ENCODE data around the gene ATG7.

The ATG7 gene

DNA sequence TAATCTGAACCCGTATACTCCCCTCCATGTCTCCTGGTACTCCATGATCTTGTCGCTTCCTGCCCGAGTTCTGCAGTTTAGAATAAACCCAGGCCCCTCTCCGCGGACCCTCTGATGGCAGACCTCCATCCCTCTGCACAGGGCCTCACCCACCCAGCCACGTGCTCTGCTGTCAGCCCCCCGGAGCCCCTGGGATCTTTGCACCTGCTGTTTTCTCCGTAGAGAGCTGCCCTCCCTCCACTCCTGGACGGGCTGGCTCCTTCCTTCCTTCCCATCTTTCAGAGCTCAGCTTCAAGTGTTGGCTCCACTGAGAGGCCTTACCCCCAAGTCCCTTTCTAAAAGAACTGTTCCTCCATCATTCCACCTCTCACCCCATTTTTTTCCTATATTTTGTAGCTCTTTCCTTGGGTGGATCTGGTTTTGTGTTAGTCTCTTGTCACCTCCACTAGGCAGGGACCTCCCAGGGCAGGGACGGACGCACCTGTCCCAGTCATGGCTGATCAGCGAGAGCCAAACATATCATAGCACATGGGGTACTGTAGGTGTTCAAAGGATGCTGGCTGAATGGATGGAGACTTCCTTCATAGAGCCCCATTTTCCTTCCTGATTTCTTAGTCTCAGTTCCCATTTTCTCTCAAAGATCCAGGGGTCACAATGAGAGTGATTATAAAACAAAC, 264.9 kb downstream of the ATG7 start:
- DNase-seq (ENCODE audit: low read depth in 2 of 2): no peak

- DNase-seq (ENCODE audit: low read depth in 2 of 2): no peak
These were observed 266.4 kb downstream of the ATG7 start for GRCh38 chr3:11538581-11538980.

DNA sequence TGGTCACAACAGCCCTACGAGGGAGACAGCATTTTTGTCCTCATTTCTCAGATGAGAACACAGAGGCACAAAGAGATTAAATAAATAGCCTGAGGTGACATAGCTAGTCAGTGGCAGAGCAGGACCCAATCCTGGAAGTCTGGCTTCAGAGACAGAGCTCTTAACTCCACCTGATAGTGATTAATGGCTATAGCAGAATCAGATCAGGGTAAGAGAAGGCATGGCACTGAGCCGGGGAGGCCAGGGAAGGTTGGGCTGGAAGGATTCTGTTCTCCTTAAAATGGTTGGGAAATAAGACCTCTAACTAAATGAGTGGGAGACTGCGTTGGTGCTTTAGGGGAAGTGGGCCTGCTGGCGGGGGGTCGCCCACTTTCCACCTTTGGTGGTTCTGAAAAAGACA, 267.0 kb downstream of the ATG7 start:
- DNase-seq (ENCODE audit: low read depth in 2 of 2): no peak

DNA sequence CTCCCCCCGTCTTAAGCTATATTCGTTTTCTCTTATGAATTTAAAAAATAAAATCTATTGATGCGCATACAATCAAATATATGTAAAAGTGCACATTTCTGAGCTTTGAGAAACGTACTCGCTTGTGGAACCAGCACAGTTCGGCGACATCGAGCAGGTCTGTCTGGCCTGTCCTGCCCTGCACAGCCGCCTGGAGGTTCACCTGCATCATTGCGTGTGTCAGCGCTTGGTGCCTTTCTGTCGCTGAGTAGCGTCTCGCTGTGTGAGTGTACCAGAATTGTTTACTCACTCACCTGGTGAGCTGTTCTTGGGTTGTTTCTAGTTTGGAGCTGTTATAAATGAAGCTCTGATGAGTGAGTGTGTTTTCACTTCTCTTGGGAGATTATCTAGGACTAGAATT, 267.5 kb downstream of the ATG7 start:
- DNase-seq (ENCODE audit: low read depth in 2 of 2): no peak

GRCh38 chr3:11541321-11542303, 269.4 kb downstream of the ATG7 start:
- no peak for DNase-seq (ENCODE audit: low read depth in 2 of 2)

GRCh38 chr3:11542551-11542950, 270.4 kb downstream of the ATG7 start:
- DNase-seq (ENCODE audit: low read depth in 2 of 2): no peak

GRCh38 chr3:11543141-11543947, 271.1 kb downstream of the ATG7 start:
- no peak for DNase-seq (ENCODE audit: low read depth in 2 of 2)

GRCh38 chr3:11543948-11544387, 271.8 kb downstream of the ATG7 start:
- DNase-seq (ENCODE audit: low read depth in 2 of 2): no peak

GRCh38 chr3:11544412-11545181, 272.4 kb downstream of the ATG7 start:
- DNase-seq (ENCODE audit: low read depth in 2 of 2): no peak

DNA sequence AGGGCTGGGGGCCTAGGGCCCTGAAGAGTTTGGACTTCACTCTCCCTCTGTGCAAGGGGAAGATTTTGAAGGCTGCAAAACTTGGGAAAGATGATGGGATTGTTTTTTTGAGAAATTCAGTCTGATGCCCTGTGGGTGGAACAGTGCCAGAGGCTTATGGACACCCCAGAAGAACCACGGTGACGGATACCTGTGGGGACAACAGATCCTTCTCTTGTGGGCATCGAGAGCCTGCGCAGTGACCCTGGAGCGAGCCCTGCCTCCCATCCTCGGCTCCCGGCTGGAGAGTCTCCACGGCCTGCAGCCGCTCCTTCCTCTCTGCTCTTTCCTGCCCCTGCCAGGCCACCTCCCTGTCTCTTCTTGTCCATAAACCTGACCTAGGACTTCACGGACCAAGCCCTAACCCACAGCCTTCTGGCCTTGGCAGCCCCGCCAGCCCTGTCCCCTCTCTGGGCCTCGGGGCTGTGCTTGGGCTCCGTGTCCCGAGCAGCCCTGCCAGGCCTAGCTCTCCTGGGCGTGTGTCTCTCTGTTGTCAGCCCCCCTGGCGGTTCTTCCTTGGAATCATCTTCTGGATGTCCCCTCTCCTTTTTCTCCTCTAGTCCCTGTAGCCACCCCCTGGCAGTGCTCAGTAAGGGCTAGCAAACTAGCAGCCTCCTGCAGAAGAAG, 273.1 kb downstream of the ATG7 start:
- DNase-seq (ENCODE audit: low read depth in 2 of 2): no peak

DNA sequence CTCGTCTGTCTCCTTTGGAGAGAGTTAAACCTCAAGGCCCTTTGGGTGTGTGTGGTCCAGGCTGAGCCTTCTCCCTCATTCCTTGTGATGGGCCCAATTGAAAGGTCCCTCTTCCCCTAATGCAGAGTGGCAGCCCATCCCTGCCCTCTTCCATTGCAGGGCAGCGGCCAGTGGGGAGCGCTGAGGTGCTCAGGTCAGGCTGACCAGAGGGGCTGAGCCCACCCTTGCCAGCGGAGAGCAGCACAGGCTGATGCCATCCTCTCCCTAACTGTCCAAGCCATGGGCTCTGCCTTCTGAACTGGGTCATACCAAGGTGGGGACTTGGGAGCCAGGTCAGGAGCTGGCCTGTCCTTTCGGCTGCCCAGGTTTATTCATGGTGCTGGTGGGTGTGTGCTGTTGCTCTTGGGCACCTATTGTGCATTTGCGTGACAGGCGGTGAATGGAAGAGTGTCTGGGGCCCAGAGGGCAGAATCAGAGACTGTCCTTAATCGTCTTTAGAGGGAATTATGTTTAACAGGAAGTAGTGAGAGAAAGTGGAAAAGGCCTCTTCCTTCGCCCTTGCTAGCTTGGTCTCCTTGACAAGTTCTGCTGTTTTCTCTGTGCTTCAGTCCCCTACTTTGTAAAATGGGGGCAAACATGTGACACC, 274.6 kb downstream of the ATG7 start:
- DNase-seq (ENCODE audit: low read depth in 2 of 2): no peak

GRCh38 chr3:11547498-11547897, 275.3 kb downstream of the ATG7 start:
- no peak for DNase-seq (ENCODE audit: low read depth in 2 of 2)

DNA sequence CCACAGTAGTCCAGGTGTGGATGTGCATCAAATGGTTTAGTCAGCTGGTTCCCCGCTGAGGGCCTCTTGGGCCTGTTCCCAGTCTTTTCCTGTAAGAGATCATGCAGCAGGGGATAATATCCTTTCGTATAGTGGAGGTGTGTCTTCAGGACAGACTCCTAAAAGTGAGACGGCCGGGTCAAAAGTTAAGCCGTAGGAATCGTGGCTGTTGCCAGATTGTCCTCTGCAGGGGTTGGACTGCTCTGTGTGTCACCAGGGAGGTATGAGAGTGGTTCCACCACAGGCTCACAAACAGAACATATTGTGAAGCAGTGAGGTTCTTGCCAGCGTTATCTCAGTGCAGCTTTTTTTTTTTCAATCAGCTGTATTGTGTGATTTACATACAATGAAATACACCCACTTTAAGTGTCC, 276.5 kb downstream of the ATG7 start:
- DNase-seq (ENCODE audit: low read depth in 2 of 2): no peak

DNA sequence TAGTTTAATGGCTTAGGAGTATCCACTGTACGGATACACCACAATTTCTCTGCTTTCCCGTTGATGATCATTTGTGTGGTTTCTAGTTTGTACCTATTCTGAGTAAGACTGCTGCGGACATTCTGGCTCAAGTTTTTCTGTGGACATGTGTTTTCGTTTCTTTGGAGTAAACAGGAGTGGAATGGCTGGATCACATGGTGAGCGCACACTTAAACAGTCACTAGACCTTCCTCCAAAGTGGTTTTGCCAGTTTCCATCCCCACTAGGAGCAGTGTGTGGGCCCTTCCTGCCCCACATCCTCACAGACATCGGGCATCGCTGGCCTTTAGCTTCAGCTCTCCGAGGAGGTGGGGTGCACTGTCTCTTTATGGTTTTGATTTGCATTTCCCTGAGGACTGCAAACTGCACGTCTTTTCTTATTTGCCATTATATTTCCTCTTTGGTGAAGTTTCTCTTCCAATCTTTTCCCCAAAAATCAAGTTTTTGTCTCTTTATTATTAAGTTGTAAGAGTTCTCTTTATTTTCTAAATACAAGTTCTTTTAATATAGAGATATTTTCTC, 277.5 kb downstream of the ATG7 start:
- DNase-seq (ENCODE audit: low read depth in 2 of 2): no peak

DNA sequence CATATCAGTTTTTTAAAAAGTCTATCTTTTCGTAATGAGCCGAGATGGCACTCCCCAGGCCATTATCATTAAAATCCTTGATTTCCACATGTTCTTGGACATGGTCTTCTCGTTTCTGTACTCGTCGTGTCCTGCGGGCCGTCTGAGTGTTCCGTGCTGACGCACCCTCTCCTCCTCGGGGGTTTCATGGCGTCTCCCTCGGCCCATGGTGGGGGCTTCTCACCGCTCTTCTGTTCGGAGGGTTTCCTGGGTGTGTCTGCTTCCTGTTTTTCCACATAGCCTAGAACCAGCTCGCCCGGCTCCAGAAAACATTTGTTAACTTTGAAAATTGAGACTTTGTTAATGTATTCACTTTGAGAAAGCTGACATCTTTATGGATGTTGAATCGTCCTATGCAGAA, 278.8 kb downstream of the ATG7 start:
- DNase-seq (ENCODE audit: low read depth in 2 of 2): no peak

DNA sequence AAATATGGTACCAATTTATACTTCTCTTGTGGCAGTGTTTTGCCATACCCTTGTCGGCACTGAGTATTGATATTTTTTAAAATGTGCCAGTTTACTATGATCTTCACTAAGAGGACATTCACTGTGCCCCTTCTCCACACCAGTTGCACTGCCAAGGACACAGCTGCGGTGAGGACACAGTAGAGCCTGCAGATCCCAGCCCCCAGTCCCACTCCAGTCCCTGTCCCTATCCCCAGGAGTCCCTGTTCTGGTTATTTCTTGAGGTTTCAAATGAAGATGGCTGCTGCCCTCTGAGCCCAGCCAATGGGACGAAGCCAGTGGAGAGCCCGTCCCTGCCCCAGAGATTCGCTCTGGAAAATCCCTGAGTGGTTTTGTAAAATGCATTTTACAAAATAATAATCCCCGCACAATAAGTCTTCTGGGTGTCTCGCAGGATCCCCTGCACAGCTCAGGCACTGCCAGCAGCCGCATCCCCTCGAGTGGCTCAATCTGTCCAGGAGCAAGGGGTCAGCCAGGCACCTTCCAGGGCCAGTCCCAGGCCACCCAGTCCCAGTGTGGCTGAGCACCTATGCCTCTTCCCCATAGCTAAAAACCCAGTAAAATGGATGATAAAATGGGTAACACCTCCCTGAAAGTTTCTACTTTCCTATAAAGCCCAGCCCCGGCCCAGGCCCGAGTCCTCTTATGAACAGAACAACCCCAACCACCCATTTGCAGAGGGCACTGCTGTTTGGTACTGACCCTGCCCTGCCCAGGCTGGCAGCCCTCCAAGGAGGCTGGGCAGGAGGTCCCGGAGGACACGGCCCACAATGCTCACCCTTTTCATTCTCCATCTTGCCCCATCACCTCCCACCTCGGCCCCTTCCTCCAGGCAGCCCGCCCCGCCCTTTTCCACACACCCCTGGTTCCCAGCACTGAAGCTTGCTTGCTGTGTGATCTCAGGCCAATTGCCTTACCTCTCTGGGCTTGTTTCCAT, 280.4 kb downstream of the ATG7 start:
- no peak for DNase-seq (ENCODE audit: low read depth in 2 of 2)

DNA sequence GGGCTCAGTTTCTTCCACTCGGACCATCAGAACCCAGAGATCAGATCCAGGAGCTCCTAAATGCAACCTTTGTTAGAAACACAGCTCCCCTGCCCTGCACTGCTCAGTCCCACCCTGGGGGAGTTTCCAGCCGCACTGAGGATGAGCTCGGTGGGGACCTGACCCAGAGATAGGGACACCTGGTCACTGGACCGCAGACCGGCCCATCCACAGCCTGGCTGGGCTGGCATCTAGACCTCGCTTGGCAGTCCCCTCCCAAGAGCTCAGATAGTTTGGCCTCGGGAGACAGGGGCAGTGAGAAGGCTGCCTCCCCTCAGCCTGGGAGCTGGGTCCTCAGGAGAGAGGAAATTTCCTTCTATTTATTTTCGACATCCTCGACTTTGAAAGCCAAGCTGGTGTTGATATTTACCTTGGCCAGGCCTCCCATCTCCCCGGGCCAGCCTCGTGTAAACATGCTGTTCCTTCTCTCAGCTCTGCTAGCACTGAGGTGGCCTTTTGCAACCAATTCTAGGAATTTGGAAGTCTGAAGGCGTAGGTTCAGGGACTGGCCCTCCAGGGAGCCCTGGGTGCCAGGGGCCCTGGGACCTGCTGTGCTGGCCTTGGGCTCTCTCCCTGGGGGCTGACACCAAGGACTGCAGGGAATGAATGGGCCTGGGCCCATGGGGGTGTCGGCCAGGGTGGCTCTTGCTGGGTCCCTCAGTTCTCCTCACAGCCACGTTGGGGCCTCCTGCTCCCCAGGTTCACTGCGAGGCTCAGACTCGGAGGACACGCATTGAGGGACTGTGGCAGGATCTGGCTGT, 281.4 kb downstream of the ATG7 start:
- DNase-seq (ENCODE audit: low read depth in 2 of 2): no peak

- no peak for DNase-seq (ENCODE audit: low read depth in 2 of 2)
These were observed 282.0 kb downstream of the ATG7 start for GRCh38 chr3:11554236-11554610.

Data from stimulated activated CD8-positive, alpha-beta memory T cell treated with anti-CD3 and anti-CD28 coated beads, Interleukin-2, amount 100 ng/mL, for 48 hours (primary cell).